Calu3 (cell line): ENCODE data around the gene CEP78. TPM values are rescaled to one million over a fixed set of nuclear protein-coding genes. Genes with fewer than 3 reads are reported as not detected.

Experiments
- BruUV-seq: library from RNA; stranded (reverse); fragments of 400-500 nt; replicated peaks from 2 replicates; lab custom pipeline; 2021; lab: Mats Ljungman, UMichigan
- CTCF ChIA-PET: fragments of 300-600 bp; sonication (Branson Sonifier 250); formaldehyde crosslinking; loops from one replicate; lab custom pipeline; 2022; ENCODE audit warnings: antibody characterized with exemption; lab: Charles Lee
- DNase-seq: peaks from one replicate; pipeline ENCODE4 v3.0.0; 2022
- H3K27ac Mint-ChIP-seq: one replicate; pipeline ENCODE4 v1.8.0; 2022; ENCODE audit warnings: mixed read lengths; ENCODE audit not compliant: unreplicated experiment
- H3K27me3 Mint-ChIP-seq: one replicate; pipeline ENCODE4 v1.8.0; 2022; ENCODE audit warnings: mixed read lengths; ENCODE audit not compliant: unreplicated experiment
- H3K36me3 Mint-ChIP-seq: one replicate; pipeline ENCODE4 v1.8.0; 2022; ENCODE audit warnings: mild to moderate bottlenecking, moderate library complexity, mixed read lengths; ENCODE audit not compliant: insufficient read depth, unreplicated experiment
- H3K4me1 Mint-ChIP-seq: one replicate; pipeline ENCODE4 v1.8.0; 2022; ENCODE audit warnings: mild to moderate bottlenecking, low read depth, mixed read lengths; ENCODE audit not compliant: unreplicated experiment
- H3K4me3 Mint-ChIP-seq: one replicate; pipeline ENCODE4 v1.8.0; 2022; ENCODE audit warnings: mild to moderate bottlenecking, low read depth, moderate library complexity, mixed read lengths; ENCODE audit not compliant: unreplicated experiment
- H3K9me3 Mint-ChIP-seq: one replicate; pipeline ENCODE4 v1.8.0; 2022; ENCODE audit warnings: low read depth, mixed read lengths; ENCODE audit not compliant: unreplicated experiment
- intact Hi-C: fragments of 100-400 bp; cut with micrococcal nuclease; formaldehyde crosslinking; loops from one replicate; pipeline ENCODE4 v1.10.0; 2022; ENCODE audit not compliant: unreplicated experiment
- total RNA-seq: library from RNA; stranded (reverse); gene quantifications from 2 replicates; pipeline ENCODE4 v1.2.3, GENCODE V29; 2022
- TF ChIP-seq, protein P1 (sequence below): fragments of 200-600 bp; IDR thresholded peaks from one replicate; pipeline ENCODE4 v1.8.0; 2022; ENCODE audit warnings: antibody characterized with exemption; ENCODE audit not compliant: unreplicated experiment

CEP78 gene
- total RNA-seq, 1 experiment from 2014 or later = 20.8 TPM

DNA sequence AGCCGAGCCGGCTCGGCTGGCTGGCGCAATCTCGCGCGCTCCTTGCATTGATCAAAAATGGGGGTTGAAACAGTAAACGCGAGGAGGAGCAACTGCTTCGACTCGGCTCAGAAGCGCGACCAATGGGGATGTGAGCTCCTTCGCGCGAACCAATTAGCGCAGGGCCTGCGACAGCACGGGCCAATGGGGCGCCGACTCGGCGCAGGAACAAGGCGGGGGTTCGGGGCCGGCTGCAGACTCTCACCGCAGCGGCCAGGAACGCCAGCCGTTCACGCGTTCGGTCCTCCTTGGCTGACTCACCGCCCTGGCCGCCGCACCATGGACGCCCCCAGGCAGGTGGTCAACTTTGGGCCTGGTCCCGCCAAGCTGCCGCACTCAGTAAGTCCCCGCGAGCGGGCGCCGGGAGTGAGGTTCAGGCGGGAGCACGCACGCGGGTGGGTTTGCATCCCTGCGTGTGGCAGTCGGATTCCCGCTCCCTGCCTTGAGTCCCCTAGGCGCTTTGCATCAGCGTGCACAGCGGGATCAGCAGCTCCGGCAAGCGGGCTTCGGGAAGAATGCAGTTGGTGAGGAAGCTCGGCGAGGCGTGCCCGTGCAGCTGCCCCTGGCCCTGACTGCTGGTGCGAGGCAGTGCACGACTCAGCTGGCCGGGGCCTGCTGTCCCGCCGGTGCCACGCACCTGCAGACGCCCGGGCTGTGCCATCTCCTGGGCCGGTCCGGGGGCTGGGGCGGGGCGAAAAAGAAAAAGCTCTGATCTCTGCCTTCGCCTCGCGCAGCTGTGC lies 61.2 kb downstream of the CEP78 start, which contains the start of gene PSAT1:
Gene PSAT1 (plus strand): TSS at position 233 of the 779 bp plus-strand sequence. CDS start 86 bp downstream, at position 319.
- TF ChIP-seq, protein P1, sequence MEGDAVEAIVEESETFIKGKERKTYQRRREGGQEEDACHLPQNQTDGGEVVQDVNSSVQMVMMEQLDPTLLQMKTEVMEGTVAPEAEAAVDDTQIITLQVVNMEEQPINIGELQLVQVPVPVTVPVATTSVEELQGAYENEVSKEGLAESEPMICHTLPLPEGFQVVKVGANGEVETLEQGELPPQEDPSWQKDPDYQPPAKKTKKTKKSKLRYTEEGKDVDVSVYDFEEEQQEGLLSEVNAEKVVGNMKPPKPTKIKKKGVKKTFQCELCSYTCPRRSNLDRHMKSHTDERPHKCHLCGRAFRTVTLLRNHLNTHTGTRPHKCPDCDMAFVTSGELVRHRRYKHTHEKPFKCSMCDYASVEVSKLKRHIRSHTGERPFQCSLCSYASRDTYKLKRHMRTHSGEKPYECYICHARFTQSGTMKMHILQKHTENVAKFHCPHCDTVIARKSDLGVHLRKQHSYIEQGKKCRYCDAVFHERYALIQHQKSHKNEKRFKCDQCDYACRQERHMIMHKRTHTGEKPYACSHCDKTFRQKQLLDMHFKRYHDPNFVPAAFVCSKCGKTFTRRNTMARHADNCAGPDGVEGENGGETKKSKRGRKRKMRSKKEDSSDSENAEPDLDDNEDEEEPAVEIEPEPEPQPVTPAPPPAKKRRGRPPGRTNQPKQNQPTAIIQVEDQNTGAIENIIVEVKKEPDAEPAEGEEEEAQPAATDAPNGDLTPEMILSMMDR = no peak
- CTCF ChIA-PET = interaction anchor here (0.6 to 1.1 kb wide), 3 partner anchors 14 to 57 kb away, joined by 4 to 6 read pairs (median 5); no protein-coding TSS in a partner anchor
- H3K9me3 Mint-ChIP-seq = no peaks in the 10 kb centered on the region
- peak within 1 kb of the TSS; percentile 91 for H3K4me3 Mint-ChIP-seq
- BruUV-seq = no TSS peak
- intact Hi-C loops = no loop called here
- peaks cover 8% of the 10 kb centered on the region for H3K4me1 Mint-ChIP-seq
- peak; percentile 89 for DNase-seq
- H3K27ac Mint-ChIP-seq = peak within 1 kb of the TSS; percentile 95
- no peaks in the 10 kb centered on the region for H3K27me3 Mint-ChIP-seq
- peaks cover 39% of the 10 kb centered on the region for H3K36me3 Mint-ChIP-seq

DNA sequence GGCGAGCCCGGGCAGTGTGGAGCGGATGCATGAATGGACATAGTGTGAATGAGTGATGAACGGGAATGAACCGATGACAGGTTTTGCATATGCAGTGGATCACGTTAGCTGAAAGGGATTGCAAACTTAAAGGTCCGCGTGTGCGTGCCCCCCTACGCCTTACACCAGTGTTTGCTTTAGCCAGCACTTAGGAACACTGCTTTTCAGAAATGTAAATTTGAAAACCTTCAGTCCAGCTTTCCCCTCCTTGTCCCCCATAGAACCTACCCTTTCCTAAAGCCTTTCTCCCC lies 61.7 kb downstream of the CEP78 start:
- H3K27ac Mint-ChIP-seq = peak overlapping the region; percentile 95

DNA sequence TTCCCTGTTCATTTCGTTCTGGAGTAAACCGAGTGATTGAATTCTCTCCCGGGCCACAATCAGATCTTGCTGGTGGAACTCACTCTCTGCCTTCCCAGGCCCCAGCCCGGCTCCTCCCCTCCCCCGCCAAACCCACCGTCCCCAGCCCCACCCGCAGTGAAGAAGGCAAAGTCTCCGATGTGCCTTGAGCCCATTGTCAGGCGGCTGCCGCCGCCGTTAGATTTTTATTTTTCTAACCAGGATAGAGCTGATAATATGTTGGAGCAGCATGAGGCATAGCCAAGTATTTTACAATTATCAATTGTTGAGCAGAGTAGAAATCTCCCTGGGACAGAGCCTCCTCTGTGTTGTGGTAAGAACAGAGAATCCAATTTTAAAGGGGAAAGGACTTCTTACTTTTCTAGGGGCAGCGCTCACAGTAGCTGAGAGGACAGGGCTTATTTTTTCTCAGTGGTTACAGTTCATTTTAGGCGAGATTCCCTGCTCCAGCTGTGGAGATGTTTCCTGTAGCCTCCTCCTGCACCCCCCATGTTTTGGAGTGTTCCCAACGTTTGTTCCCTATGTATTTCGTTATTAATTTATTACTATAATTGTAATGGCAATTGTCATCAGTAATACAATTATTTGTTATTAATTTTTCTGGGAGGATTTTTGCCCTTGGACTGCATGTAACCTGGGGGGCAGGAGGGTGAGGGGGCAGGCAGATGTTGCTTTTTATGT lies 62.3 kb downstream of the CEP78 start:
- BruUV-seq = TSS peak; percentile 22
- no peak for DNase-seq
- CTCF ChIA-PET = interaction anchor here (0.6 kb wide), 1 partner anchor 19 kb away, joined by 6 read pairs; no protein-coding TSS in a partner anchor
- peak overlapping the region; percentile 95 for H3K27ac Mint-ChIP-seq
- TF ChIP-seq, protein P1 = no peak
- H3K27me3 Mint-ChIP-seq = no peaks in the 10 kb centered on the region
- peak overlapping the region; percentile 91 for H3K4me3 Mint-ChIP-seq
- peaks cover 43% of the 10 kb centered on the region for H3K36me3 Mint-ChIP-seq
- intact Hi-C loops = no loop called here
- H3K9me3 Mint-ChIP-seq = no peaks in the 10 kb centered on the region
- peaks cover 8% of the 10 kb centered on the region for H3K4me1 Mint-ChIP-seq

More for the DNA sequence above, 61.7 kb downstream of the CEP78 start:
- intact Hi-C loops = no loop called here
- H3K27me3 Mint-ChIP-seq = no peaks in the 10 kb centered on the region
- no peak for DNase-seq
- no peaks in the 10 kb centered on the region for H3K9me3 Mint-ChIP-seq
- CTCF ChIA-PET = interaction anchor here (0.6 kb wide), 1 partner anchor 19 kb away, joined by 6 read pairs; no protein-coding TSS in a partner anchor
- TF ChIP-seq, protein P1 = no peak
- H3K36me3 Mint-ChIP-seq = peaks cover 43% of the 10 kb centered on the region
- H3K4me1 Mint-ChIP-seq = peaks cover 8% of the 10 kb centered on the region
- peak overlapping the region; percentile 91 for H3K4me3 Mint-ChIP-seq
- no TSS peak for BruUV-seq

DNA sequence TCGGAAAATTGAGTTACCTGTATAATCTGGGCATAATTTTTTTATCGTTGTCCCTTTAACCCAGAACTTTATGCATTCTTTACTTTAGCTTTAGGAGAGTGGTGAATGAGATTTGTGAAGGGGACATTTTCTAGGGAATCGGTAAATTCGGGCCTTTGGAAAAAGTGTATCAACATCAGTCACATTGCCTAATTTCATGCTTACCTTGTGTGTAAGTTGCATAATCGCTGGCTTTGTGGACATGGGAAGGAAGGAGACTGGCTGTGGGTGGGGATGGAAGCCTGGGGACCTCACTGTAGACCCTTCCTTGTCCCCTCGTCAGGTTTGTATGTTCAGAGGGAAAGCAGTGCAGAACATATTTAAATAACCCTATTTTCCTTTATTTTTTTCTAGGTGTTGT lies 64.3 kb downstream of the CEP78 start:
- TF ChIP-seq, protein P1 = no peak
- intact Hi-C loops = no loop called here
- Mint-ChIP-seq H3K27ac (no peak overlapping the region), H3K4me1 (peaks cover 8% of the 10 kb centered on the region), H3K9me3 (no peaks in the 10 kb centered on the region), H3K4me3 (no peak overlapping the region), H3K36me3 (peaks cover 50% of the 10 kb centered on the region), H3K27me3 (no peaks in the 10 kb centered on the region)
- no peak for DNase-seq
- BruUV-seq = no TSS peak
- CTCF ChIA-PET = no interaction called here
